Gastrocnemius medialis (tissue), 4 donors: ENCODE data around the gene TMCC2. TPM values are rescaled to one million over a fixed set of nuclear protein-coding genes. Genes with fewer than 3 reads are reported as not detected.

Experiments
- ATAC-seq, 2 donors: fragments of 150-250 bp; one replicate each; pipeline ENCODE4 v1.9.1; 2016
- DNase-seq, 2 donors: peaks; one replicate each; pipeline ENCODE4 v3.0.0-alpha.2; 2019
- H3K27ac ChIP-seq, 4 donors: fragments of 200-600 bp; sonication (generic); 1 replicate in 1 of 4; 2 replicates in 3 of 4; pipeline ENCODE4 v1.5.1; 2016 to 2018; ENCODE audit warnings: mild to moderate bottlenecking in 2 of 4, moderate library complexity in 1 of 4
- H3K27me3 ChIP-seq, 3 donors: fragments of 200-600 bp; sonication (generic) in 2 of 3; 1 replicate in 1 of 3; 2 replicates in 2 of 3; pipeline versions ENCODE4 v1.5.1 to v1.6.0; 2016 to 2019; ENCODE audit warnings: mild to moderate bottlenecking in 1 of 3, moderate library complexity in 1 of 3
- H3K36me3 ChIP-seq, 2 donors: fragments of 200-600 bp; sonication (generic) in 1 of 2; one replicate each; pipeline ENCODE4 v1.5.1; 2017 to 2018
- H3K4me1 ChIP-seq, 2 donors: fragments of 200-600 bp; sonication (generic) in 1 of 2; one replicate each; pipeline ENCODE4 v1.5.1; 2016 to 2017; ENCODE audit warnings: mild to moderate bottlenecking in 2 of 2
- H3K4me3 ChIP-seq, 4 donors: fragments of 200-600 bp; sonication (generic) in 3 of 4; 1 replicate in 1 of 4; 2 replicates in 3 of 4; pipeline ENCODE4 v1.5.1; 2016 to 2019; ENCODE audit warnings: mild to moderate bottlenecking in 2 of 4
- H3K9me3 ChIP-seq, 3 donors: fragments of 200-600 bp; sonication (generic) in 2 of 3; 1 replicate in 1 of 3; 2 replicates in 2 of 3; pipeline ENCODE4 v1.5.1; 2016 to 2019
- POLR2A ChIP-seq, 2 donors: fragments of 450-650 bp; IDR thresholded peaks; one replicate each; pipeline ENCODE4 v1.6.1; 2017; ENCODE audit warnings: antibody characterized with exemption in 2 of 2, mild to moderate bottlenecking in 2 of 2, moderate library complexity in 2 of 2
- in situ Hi-C, 4 donors: fragments of 200-750 bp; cut with MboI; loops; one replicate each; pipeline versions ENCODE4 v1.15.0 to v1.8.0; 2017; ENCODE audit warnings: low sequenced_read_pairs in 4 of 4
- intact Hi-C: fragments of 100-400 bp; cut with DNase I; formaldehyde crosslinking; loops from one replicate; pipeline ENCODE4 v1.15.1; 2023; ENCODE audit warnings: low total_unique reads
- total RNA-seq, 4 donors: library from RNA; depleted of rRNA; stranded (reverse); fragments of >200 nt; gene quantifications; one replicate each; pipeline versions ENCODE4 v1.1.0 to v1.2.3, GENCODE V29; 2016
- TF ChIP-seq, protein P1 (sequence below), 5 experiments: fragments of 450-650 bp in 3 of 5; fragments of 200-600 bp in 2 of 5; sonication (generic) in 2 of 5; IDR thresholded peaks in 4 of 5; conservative IDR thresholded peaks in 1 of 5; 1 replicate in 4 of 5; 2 replicates in 1 of 5; pipeline ENCODE4 v1.5.1; 2016 to 2019; ENCODE audit warnings: antibody characterized with exemption in 5 of 5, mild to moderate bottlenecking in 3 of 5, moderate library complexity in 3 of 5

The TMCC2 gene
- total RNA-seq, 4 donors from 2014 or later = 1.1 to 7.6 (median 5.6) TPM

DNA sequence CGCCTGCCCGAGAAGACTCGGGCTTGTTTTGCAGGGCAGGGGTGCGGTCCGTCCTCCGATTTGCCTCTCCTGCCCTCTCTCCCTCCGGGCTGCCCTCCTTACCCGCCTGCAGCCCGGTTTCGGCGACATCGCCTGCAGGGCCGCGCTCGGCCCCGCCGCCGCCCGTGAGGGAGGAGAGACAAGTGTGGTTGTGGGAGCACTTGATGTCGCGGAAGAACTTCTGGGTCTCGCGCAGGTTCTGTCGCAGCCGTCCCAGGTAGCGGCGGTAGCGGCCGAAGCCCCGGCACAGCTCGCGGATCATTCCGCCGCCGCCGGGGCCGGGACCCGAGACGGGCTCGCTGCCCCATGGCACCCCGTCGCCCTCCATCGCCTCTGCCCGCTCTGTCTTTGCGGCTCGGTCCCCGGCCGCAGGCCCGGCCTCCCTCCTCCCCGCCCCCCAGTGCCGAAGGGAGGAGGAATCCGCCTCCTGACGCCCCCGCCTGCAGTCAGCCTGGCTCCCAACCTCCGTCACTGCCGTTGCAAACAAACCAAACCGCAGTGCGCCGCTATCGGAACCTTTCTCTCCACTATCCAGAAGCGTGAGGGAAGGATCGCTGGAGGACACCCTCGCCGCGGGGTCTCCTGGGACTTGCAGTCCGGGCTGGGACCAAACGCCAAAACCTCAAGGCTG is 16.4 kb upstream of the TMCC2 start, which contains the start of gene DSTYK:
Gene DSTYK (minus strand): TSS at position 534 of the 670 bp plus-strand sequence. CDS start 167 bp downstream, at position 367.
- in situ Hi-C loops (no loop called here), intact Hi-C loops (loop anchor here (1.0 to 5.0 kb wide), 3 partner anchors 18 to 89 kb away; partner anchors contain the start of gene RBBP5)
- no peaks in the 10 kb centered on the region for H3K9me3 ChIP-seq
- no peaks in the 10 kb centered on the region for H3K36me3 ChIP-seq
- H3K4me1 ChIP-seq = peaks cover 17 to 29% of the 10 kb centered on the region in 2 donors
- peak; percentile 78 to 83 for TF ChIP-seq POLR2A (IDR thresholded peaks at IDR 0.05)
- TF ChIP-seq, protein P1, sequence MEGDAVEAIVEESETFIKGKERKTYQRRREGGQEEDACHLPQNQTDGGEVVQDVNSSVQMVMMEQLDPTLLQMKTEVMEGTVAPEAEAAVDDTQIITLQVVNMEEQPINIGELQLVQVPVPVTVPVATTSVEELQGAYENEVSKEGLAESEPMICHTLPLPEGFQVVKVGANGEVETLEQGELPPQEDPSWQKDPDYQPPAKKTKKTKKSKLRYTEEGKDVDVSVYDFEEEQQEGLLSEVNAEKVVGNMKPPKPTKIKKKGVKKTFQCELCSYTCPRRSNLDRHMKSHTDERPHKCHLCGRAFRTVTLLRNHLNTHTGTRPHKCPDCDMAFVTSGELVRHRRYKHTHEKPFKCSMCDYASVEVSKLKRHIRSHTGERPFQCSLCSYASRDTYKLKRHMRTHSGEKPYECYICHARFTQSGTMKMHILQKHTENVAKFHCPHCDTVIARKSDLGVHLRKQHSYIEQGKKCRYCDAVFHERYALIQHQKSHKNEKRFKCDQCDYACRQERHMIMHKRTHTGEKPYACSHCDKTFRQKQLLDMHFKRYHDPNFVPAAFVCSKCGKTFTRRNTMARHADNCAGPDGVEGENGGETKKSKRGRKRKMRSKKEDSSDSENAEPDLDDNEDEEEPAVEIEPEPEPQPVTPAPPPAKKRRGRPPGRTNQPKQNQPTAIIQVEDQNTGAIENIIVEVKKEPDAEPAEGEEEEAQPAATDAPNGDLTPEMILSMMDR (IDR thresholded peaks at IDR 0.05 in 4 of 5, conservative IDR thresholded peaks at IDR 0.05 in 1 of 5) = no peak
- DNase-seq (peak; percentile 91 to 92), ATAC-seq (peak; percentile 96)
- no peaks in the 10 kb centered on the region for H3K27me3 ChIP-seq
- H3K4me3 ChIP-seq = peak within 1 kb of the TSS; percentile 67 to 98 (median 91)
- H3K27ac ChIP-seq = peak within 1 kb of the TSS; percentile 87 to 96 (median 92)

DNA sequence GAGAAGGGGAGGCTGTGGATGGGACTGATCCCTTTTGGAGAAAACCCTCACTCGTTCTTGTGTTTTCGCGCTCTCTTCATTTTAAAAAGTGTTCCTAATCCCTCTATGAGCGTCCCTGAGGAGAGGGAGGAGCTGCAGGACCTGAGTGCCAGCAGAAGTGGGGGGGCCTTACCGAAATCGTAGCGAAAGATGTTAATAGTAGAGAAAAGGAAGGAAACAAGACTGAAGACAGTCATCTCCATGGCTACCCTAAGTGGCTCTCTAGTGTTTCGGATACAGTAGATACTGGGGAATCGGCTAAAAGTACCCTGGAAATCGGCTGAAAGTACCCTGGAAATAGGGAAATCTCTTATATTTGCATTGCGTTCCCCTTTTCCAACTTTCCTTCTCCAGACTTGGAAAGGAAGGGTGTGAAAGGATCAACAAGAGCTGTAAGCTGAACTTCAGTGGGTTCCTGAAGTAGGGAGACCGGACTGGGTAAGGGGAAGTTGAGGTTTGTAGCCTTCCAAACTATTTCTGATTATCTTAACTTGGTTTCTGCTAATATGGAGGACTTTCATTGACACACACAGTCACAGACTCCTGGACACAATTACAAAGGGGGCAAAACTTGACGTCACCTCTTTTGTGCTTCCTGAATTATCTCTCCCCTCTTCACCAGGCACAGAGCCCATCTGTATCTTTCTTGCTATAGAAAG is 15.8 kb upstream of the TMCC2 start:
- ATAC-seq = no peak

DNA sequence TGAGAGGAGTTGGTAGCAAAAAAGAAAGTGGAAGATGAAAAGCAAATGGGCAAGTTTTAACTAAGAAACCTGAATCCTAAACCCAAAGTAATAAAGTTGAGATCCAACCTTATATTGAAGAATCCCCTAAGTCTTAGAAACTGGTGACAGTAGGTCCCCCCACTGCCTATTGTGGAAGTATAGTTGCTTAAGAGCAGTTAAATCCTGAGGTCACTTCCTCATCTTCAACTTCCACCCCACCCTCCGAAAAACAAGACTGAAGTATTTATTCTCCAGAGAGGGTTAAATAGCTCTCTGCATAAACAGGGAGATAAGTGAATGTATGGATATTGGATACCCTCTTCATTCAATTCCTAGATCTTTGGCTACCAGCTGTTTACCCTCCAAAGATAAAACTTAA is 13.0 kb upstream of the TMCC2 start:
- H3K9me3 ChIP-seq = no peaks in the 10 kb centered on the region
- H3K4me1 ChIP-seq = peaks cover 9 to 14% of the 10 kb centered on the region in 2 donors
- DNase-seq (no peak), ATAC-seq (no peak)
- H3K4me3 ChIP-seq = no peak overlapping the region
- H3K27me3 ChIP-seq = no peaks in the 10 kb centered on the region
- intact Hi-C loops = loop anchor here (5.0 kb wide), 1 partner anchor 92 kb away; the partner anchor contains the start of gene RBBP5
- no peaks in the 10 kb centered on the region for H3K36me3 ChIP-seq
- in situ Hi-C loops = no loop called here
- TF ChIP-seq, protein P1 (IDR thresholded peaks at IDR 0.05 in 4 of 5, conservative IDR thresholded peaks at IDR 0.05 in 1 of 5) = no peak
- no peak for TF ChIP-seq POLR2A (IDR thresholded peaks at IDR 0.05)
- H3K27ac ChIP-seq = no peak overlapping the region

More for the DNA sequence above, 15.8 kb upstream of the TMCC2 start:
- H3K36me3 ChIP-seq = no peaks in the 10 kb centered on the region
- DNase-seq = no peak
- H3K27ac ChIP-seq = peak overlapping the region; percentile 87 to 96 (median 92)
- H3K4me3 ChIP-seq = peak overlapping the region; percentile 67 to 98 (median 91)
- TF ChIP-seq POLR2A (IDR thresholded peaks at IDR 0.05) = no peak
- TF ChIP-seq, protein P1 (IDR thresholded peaks at IDR 0.05 in 4 of 5, conservative IDR thresholded peaks at IDR 0.05 in 1 of 5) = no peak
- no peaks in the 10 kb centered on the region for H3K9me3 ChIP-seq
- in situ Hi-C loops = no loop called here
- H3K4me1 ChIP-seq = peaks cover 17 to 24% of the 10 kb centered on the region in 2 donors
- H3K27me3 ChIP-seq = no peaks in the 10 kb centered on the region
- intact Hi-C loops = loop anchor here (1.0 to 5.0 kb wide), 3 partner anchors 17 to 90 kb away; partner anchors contain the start of gene RBBP5

DNA sequence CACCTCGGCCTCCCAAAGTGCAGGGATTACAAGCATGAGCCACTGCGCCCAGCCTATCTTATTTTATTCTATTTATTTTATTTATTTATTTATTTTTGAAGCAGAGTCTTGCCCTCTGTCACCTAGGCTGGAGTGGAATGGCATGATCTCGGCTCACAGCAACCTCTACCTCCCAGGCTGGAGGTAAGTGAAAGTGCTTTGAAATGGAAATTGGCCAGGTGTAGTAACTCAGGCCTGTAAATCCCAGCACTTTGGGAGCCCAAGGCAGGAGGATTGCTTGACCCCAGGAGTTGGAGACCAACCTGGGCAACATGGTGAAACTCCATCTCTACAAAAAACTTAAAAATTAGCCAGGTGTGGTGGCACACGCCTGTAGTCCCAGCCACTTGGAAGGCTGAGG is 11.2 kb upstream of the TMCC2 start:
- no peak for DNase-seq
- no peak for TF ChIP-seq POLR2A (IDR thresholded peaks at IDR 0.05)
- TF ChIP-seq, protein P1 (IDR thresholded peaks at IDR 0.05 in 4 of 5, conservative IDR thresholded peaks at IDR 0.05 in 1 of 5) = no peak
- intact Hi-C loops (no loop called here), in situ Hi-C loops (no loop called here)
- Histone ChIP-seq H3K9me3 (no peaks in the 10 kb centered on the region), H3K27me3 (no peaks in the 10 kb centered on the region), H3K4me1 (peaks cover 0 to 7% of the 10 kb centered on the region in 2 donors), H3K4me3 (no peak overlapping the region), H3K36me3 (no peaks in the 10 kb centered on the region), H3K27ac (no peak overlapping the region)
- no peak for ATAC-seq
